CD4-positive, alpha-beta T cell treated with Interleukin-6 at 100 ng/mL for 8 hours (primary cell): ENCODE data around the gene NDUFAF3.

Experiments
- DNase-seq: peaks from one replicate; pipeline ENCODE4 v3.0.0-alpha.2; 2020; ENCODE audit warnings: mixed read lengths, low spot score

NDUFAF3 gene

DNA sequence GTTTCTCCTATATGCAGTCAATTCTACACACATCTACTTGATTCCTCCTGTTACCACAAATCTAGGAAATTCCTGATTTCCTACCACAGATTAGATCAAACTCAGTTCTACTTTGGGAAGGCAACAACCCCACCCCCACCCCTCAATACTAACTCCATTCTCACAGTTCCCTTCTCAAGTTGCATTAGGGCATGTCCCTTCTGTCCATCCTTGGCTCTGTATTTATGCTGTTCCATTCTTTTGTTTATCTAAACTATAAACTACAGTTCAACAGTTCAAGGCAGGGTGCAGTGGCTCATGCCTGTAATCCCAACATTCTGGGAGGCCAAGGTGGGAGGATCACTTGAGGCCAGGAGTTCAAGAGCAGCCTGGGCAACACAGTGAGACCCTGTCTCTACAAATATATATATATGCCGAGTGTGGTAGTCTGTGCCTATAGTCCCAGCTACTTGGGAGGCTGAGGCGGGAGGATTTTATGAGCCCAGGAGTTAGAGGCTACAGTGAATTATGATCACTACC is 32.5 kb downstream of the NDUFAF3 start:
- no peak for DNase-seq

DNA sequence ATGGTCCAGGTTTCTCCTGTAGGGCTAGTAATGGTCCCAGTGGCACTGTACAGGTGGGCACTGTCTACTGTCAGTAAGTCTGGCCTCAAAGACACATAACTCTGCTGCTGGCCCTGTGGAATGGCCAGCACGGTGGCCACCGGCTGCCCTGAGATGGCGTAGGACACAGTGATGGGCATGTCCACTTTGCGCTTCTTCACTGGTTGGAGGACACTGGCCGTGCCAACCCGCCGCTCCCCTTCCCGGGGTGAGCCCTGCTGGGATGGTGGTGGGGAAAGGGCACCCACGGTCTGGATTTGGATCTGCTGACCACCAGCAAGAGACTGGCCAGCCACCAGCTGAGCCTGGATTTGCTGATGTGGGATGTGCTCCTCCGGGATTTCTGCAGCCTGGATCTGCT is 35.3 kb downstream of the NDUFAF3 start:
- no peak for DNase-seq

DNA sequence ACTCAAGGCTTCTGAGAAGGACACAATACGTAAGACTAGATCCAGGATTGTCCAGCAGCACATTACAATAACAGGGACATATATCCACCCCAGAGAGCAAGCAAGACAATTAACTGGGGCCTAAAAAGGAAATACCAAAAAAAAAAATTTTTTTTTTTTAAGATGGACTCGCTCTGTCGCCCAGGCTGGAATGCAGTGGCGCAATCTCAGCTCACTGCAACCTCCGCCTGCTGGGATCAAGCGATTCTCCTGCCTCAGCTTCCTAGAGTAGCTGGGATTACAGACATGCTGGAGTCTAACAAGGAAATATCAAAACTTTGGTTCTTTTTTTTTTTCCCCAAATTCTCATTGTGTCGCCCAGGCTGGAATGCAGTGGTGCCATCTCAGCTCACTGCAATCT is 36.1 kb downstream of the NDUFAF3 start:
- DNase-seq: no peak
